ENCODE data around the gene SLC66A2. TPM values are rescaled to one million over a fixed set of nuclear protein-coding genes. Genes with fewer than 3 reads are reported as not detected.

SLC66A2 gene
- total RNA-seq, 4 donors from 2014 or later: 41.4 to 310 (median 78.5) TPM

DNA sequence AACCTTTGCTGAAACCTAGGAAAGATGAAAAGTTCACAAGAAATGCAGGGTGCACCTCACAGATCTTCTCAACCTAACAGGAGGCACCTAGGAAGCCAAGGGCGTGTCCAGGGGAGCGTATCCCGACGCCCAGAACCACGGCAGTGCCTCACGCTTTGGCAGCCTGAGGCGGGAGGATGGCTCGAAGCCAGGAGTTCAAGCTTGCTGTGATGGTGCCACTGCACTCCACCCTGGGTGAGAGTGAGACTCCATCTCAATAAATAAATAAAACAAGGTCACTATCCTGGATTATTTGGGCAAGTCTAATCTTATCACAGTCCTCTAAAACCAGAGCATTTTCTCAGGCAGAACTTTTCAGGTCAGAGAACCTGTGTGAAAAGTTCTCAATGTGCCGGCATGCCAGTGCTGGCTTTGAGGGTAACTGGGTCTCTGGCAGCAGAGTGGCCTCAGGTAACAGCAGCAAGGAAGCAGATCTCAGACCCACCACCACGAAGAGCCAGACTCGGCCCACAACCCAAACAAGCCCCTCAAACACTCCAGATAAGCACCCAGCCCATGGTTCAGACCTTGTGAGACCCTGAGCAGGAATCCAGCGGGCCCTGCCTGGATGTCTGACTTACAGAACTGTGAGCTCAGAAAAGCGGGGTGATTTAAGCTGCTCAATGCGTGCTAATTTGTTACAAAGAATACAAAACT, 24.7 kb upstream of the SLC66A2 start:
- TF ChIP-seq, protein P1, sequence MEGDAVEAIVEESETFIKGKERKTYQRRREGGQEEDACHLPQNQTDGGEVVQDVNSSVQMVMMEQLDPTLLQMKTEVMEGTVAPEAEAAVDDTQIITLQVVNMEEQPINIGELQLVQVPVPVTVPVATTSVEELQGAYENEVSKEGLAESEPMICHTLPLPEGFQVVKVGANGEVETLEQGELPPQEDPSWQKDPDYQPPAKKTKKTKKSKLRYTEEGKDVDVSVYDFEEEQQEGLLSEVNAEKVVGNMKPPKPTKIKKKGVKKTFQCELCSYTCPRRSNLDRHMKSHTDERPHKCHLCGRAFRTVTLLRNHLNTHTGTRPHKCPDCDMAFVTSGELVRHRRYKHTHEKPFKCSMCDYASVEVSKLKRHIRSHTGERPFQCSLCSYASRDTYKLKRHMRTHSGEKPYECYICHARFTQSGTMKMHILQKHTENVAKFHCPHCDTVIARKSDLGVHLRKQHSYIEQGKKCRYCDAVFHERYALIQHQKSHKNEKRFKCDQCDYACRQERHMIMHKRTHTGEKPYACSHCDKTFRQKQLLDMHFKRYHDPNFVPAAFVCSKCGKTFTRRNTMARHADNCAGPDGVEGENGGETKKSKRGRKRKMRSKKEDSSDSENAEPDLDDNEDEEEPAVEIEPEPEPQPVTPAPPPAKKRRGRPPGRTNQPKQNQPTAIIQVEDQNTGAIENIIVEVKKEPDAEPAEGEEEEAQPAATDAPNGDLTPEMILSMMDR (IDR thresholded peaks at IDR 0.05; ENCODE audit: low read depth): no peak

DNA sequence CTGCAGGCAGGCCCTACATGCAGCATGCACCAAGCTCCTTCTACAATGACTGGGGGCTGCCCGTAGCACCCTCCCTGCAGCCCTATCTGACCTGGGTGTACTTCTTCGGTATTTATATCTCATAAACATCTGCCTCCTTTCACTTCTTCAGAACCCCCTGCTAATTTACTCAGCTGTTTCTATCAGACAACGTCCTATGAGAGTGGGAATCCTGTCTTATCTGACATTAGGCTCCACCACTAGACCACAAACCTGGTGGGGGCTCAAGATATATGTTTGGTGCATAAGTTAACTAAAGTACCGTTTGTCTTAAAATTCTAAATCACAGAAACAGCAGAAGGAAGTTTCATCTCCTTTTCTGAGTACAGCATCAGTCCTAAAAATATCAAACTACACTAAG, 23.6 kb upstream of the SLC66A2 start:
- TF ChIP-seq, protein P1 (IDR thresholded peaks at IDR 0.05; ENCODE audit: low read depth): no peak

DNA sequence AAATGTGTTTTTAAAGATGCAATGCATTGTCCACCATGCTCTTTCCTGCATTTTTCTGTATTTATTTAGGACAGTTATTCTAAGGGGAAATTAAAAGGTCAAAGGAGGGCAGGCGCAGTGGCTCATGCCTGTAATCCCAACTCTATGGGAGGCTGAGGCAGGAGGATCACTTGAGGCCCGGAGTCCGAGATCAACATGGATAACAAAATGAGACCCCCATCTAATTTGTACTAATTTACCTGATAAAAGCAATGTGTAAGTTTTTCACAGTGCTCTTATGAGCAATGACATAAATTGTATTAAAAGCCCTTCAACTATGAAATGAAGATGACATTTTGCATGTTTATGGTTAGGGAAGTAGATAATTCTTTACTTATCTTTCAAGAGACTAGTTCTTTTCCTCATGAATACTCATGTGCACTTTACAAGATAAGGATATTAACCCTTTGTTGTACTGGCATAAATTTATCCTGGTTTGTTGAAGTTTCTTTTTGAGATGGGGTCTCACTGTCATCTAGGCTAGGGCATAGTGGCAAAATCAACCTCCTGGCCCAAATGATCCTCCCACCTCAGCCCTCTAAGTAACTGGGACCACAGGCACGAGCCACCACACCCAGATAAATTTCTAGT, 22.7 kb upstream of the SLC66A2 start:
- TF ChIP-seq, protein P1 (IDR thresholded peaks at IDR 0.05; ENCODE audit: low read depth): no peak

DNA sequence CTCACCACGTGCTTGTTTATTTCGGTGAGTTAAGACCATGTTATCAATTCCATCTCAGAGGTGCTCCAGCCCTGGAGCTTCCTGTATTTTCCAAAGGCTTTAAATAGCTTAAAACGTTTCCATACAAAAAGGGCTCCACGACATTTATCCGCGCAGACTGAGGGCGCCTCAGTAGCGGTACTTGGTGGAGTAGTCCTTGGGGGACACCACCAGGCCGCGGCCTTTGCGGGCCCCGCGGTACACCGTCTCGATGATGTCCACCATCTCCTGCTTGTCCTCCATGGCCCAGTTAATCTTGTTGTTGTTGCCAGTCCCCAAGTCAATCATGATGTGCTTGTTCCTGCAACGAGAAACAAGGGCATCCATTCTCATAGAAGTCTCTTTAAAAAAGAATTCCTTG, 22.1 kb upstream of the SLC66A2 start:
- TF ChIP-seq, protein P1 (IDR thresholded peaks at IDR 0.05; ENCODE audit: low read depth): no peak

DNA sequence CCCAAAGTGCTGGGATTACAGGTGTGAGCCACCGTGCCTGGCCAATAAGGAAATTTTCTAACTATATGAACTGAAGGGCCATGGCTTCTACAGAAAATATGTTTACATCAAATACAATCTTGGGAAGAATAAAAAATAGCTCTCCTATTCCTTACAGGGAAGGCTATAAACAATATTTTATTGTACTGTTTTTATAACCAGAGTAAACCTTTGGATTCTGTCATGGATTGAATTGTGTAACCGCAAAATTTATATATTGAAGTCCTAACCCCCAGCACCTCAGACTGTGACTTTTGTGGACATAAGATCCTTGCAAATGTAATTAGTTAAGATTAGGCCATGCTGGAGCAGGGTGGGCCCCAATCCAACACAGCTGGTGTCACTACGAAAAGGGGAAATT, 21.3 kb upstream of the SLC66A2 start:
- TF ChIP-seq, protein P1 (IDR thresholded peaks at IDR 0.05; ENCODE audit: low read depth): no peak

DNA sequence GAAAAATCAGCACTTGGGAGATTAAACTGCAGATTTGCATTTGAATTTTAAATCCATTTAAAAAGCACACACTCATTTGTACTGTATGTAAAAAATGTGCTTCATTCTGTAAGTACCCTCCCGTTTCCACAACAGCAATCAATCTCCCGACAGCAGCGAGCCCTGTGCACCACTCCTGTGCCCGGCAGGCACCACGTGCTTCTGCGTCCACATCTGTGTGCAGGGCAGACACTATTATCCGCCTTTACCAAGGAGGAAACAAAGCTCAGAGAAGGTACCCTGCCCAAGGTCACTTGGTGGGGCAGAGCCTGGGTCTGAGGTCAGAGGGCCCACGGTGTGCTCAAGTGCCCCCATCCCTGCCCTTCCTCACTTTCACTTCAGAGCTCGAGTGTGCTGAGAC, 20.5 kb upstream of the SLC66A2 start:
- TF ChIP-seq, protein P1 (IDR thresholded peaks at IDR 0.05; ENCODE audit: low read depth): no peak

DNA sequence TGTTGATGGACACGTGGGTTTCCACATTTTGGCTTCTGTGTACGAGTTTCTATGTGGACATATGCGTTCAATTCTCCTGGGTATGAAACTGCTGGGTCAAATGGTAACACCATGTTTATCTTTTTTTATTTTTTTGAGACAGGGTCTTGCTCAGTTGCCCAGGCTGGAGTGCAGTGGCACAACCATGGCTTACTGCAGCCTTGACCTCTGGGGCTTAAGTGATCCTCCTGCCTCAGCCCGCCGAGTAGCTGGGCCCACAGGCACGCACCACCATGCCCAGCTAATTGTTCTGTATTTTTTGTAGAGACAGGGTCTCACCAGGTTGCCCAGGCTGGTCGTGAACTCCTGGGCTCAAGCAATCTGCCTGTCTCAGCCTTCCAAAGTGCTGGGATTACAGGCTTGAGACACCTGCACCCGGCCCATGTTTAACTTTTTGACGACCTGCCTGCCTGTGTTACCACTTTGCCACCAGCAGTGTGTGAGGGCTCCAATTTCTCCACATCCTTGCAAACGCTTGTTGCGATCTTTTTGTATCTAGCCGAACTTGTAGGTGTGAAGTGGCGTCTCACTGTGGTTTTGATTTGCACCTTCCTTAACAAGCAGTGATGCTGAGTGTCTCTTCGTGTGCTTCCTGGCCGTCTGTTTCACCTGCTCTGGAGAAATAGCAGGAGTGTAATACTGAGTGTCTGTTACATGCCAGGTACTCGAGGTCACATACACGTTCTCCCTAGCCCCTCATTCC, 19.9 kb upstream of the SLC66A2 start:
- TF ChIP-seq, protein P1 (IDR thresholded peaks at IDR 0.05; ENCODE audit: low read depth): no peak
